Measurements from ENCODE around the gene FAM124B.
"Not testable (repeated sequence)": the region's sequence is repeated elsewhere in the genome, so short reads cannot be mapped to it uniquely, and the experiment has no call there.

FAM124B gene

DNA sequence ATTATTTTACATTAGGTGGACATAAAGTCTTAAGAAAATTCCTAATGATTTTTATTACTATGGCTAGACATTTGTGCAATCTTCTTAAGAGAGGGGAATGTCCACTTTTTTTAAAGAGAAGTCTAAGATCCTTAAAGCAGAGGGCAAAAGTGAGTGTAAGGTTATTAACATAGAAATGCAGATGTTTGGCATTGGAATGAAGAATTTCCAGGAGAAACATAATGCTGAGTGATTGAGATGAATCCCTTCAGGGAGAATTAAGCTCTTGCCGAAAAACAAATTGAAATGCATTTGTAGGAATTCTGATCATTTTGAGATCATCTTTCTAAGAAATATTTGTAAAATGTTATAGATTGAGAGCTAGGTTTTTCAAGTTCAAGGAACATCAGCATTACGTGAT lies 15.0 kb downstream of the FAM124B start:
- Histone ChIP-seq H3K4me3 (ENCODE audit: low read length) (no peak overlapping the region), H3K9me3 (ENCODE audit: insufficient read depth, low read length) (no peaks in the 10 kb centered on the region), H3K4me2 (ENCODE audit: low read length) (no peak overlapping the region), H3K79me2 (ENCODE audit: low read length) (no peaks in the 10 kb centered on the region), H3K9ac (ENCODE audit: low read length) (no peak overlapping the region), H3K27ac (ENCODE audit: low read length) (no peak overlapping the region), H4K20me1 (ENCODE audit: insufficient read depth, low read length) (no peaks in the 10 kb centered on the region), H3K4me1 (ENCODE audit: low read length) (no peaks in the 10 kb centered on the region), H3K36me3 (replicated peaks; ENCODE audit: low read depth, low read length) (no peaks in the 10 kb centered on the region), H2AFZ (ENCODE audit: low read depth, low read length) (no peak overlapping the region), H3K27me3 (ENCODE audit: low read depth, low read length) (no peaks in the 10 kb centered on the region)
- no peak for TF ChIP-seq EZH2phosphoT487 (IDR thresholded peaks at IDR 0.05; ENCODE audit: low read depth)
- TF ChIP-seq, protein P1, sequence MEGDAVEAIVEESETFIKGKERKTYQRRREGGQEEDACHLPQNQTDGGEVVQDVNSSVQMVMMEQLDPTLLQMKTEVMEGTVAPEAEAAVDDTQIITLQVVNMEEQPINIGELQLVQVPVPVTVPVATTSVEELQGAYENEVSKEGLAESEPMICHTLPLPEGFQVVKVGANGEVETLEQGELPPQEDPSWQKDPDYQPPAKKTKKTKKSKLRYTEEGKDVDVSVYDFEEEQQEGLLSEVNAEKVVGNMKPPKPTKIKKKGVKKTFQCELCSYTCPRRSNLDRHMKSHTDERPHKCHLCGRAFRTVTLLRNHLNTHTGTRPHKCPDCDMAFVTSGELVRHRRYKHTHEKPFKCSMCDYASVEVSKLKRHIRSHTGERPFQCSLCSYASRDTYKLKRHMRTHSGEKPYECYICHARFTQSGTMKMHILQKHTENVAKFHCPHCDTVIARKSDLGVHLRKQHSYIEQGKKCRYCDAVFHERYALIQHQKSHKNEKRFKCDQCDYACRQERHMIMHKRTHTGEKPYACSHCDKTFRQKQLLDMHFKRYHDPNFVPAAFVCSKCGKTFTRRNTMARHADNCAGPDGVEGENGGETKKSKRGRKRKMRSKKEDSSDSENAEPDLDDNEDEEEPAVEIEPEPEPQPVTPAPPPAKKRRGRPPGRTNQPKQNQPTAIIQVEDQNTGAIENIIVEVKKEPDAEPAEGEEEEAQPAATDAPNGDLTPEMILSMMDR (IDR thresholded peaks at IDR 0.05; ENCODE audit: low read depth, low read length): no peak

DNA sequence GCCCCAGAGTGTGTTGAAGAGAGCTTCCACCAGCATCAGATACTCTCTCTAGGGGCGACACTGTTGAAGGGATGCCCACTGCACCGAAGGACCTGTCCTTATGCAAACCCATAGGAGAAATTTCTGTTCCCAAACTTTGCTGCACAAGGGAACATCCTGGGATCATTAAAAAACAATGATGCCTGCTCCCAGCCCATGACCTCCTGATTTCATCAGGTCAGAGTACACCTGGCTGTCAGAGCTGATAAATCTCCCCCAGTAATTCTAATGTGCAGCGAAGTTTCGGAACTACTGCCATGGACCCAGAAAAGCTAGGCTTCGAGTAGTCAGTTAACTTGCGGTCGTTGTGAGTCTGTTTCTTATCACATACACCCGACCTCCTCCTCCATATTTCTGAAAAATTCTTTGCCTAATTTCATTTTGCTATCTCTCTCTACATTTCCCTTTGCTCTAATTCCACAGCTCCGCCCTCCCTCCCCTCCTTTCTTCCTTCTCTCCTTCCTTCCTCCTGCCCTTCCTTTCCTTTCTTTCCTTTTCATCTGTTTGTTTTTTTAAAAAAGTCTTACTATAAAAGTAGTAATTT lies 18.8 kb downstream of the FAM124B start:
- H3K79me2 ChIP-seq (ENCODE audit: low read length): no peaks in the 10 kb centered on the region
- no peaks in the 10 kb centered on the region for H4K20me1 ChIP-seq (ENCODE audit: insufficient read depth, low read length)
- no peak for TF ChIP-seq EZH2phosphoT487 (IDR thresholded peaks at IDR 0.05; ENCODE audit: low read depth)
- TF ChIP-seq, protein P1 (IDR thresholded peaks at IDR 0.05; ENCODE audit: low read depth, low read length): no peak
- no peaks in the 10 kb centered on the region for H3K27me3 ChIP-seq (ENCODE audit: low read depth, low read length)
- no peak overlapping the region for H3K4me2 ChIP-seq (ENCODE audit: low read length)
- H3K9me3 ChIP-seq (ENCODE audit: insufficient read depth, low read length): no peaks in the 10 kb centered on the region
- no peak overlapping the region for H3K9ac ChIP-seq (ENCODE audit: low read length)
- H3K36me3 ChIP-seq (replicated peaks; ENCODE audit: low read depth, low read length): no peaks in the 10 kb centered on the region
- H3K27ac ChIP-seq (ENCODE audit: low read length): no peak overlapping the region
- peaks cover under 1% of the 10 kb centered on the region; the same call in 1 of the 2 replicates for H3K4me1 ChIP-seq (ENCODE audit: low read length)
- H2AFZ ChIP-seq (ENCODE audit: low read depth, low read length): no peak overlapping the region
- H3K4me3 ChIP-seq (ENCODE audit: low read length): no peak overlapping the region

DNA sequence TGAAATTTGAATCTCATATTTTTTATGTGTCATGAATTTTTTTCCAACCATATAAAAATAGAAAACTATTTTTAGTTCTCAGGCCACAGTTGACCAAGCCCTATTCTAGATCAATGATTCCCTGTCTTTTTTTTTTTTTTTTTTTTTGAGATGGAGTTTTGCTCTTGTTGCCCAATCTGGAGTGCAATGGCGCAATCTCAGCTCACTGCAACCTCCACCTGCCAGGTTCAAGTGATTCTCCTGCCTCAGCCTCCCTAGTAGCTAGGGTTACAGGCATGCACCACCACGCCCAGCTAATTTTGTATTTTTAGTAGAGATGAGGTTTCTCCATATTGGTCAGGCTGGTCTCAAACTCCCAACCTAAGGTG lies 19.6 kb downstream of the FAM124B start:
- H3K79me2 ChIP-seq (ENCODE audit: low read length); H3K27me3 ChIP-seq (ENCODE audit: low read depth, low read length); H3K4me3 ChIP-seq (ENCODE audit: low read length); H3K9me3 ChIP-seq (ENCODE audit: insufficient read depth, low read length); H2AFZ ChIP-seq (ENCODE audit: low read depth, low read length); H3K36me3 ChIP-seq (replicated peaks; ENCODE audit: low read depth, low read length); H3K4me2 ChIP-seq (ENCODE audit: low read length); H3K4me1 ChIP-seq (ENCODE audit: low read length); H4K20me1 ChIP-seq (ENCODE audit: insufficient read depth, low read length); H3K9ac ChIP-seq (ENCODE audit: low read length); H3K27ac ChIP-seq (ENCODE audit: low read length): not testable (repeated sequence)

DNA sequence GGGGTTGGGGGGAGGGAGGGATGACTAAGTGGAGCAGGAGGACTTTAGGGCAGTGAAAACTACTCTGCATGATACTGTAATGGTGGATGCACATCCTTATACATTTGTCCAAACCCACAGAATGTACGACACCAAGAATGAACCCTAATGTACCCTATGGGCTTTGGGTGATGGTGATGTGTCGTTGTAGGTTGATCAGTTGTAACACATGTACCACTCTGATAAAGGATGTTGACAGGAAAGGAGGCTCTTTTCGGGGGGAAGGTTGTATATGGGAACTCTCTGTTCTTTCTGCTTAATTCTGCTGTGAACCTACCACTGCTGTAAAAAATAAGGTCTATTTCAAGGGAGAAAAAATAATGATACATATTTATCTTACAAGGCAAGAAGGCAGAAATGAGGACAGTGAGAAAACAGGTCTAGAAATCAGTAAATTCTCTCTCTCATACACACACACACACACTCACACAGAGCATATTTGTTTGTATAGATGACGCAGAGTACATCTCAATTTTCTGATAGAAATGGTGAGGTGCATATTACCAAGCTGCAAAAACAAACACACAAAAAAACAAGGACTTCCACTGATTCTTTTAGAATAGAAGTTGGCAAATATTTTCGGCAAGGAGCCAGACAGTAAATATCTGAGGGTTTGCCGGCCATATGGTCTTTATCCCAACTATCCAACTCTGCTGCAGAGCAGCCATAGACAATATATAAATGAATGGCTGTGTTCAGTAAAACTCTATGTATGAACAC lies 20.2 kb downstream of the FAM124B start:
- Histone ChIP-seq H3K4me2 (ENCODE audit: low read length) (no peak overlapping the region), H3K4me3 (ENCODE audit: low read length) (no peak overlapping the region), H3K4me1 (ENCODE audit: low read length) (peaks cover 6% of the 10 kb centered on the region; the same call in 1 of the 2 replicates), H3K9ac (ENCODE audit: low read length) (no peak overlapping the region), H3K27me3 (ENCODE audit: low read depth, low read length) (no peaks in the 10 kb centered on the region), H4K20me1 (ENCODE audit: insufficient read depth, low read length) (no peaks in the 10 kb centered on the region), H3K36me3 (replicated peaks; ENCODE audit: low read depth, low read length) (no peaks in the 10 kb centered on the region), H3K79me2 (ENCODE audit: low read length) (no peaks in the 10 kb centered on the region), H3K9me3 (ENCODE audit: insufficient read depth, low read length) (no peaks in the 10 kb centered on the region), H3K27ac (ENCODE audit: low read length) (no peak overlapping the region), H2AFZ (ENCODE audit: low read depth, low read length) (no peak overlapping the region)
- TF ChIP-seq EZH2phosphoT487 (IDR thresholded peaks at IDR 0.05; ENCODE audit: low read depth): no peak
- TF ChIP-seq, protein P1 (IDR thresholded peaks at IDR 0.05; ENCODE audit: low read depth, low read length): no peak

All from OCI-LY3 (cell line).